HG02885 (cell line): ENCODE data around the gene HS3ST6.
"Not testable (repeated sequence)": the region's sequence is repeated elsewhere in the genome, so short reads cannot be mapped to it uniquely, and the experiment has no call there.

Experiments used
- ATAC-seq: cut with Tn5 transposase; IDR thresholded peaks from one replicate; pipeline ENCODE4 v1.9.1; 2021; ENCODE audit warnings: mild to moderate bottlenecking; ENCODE audit not compliant: unreplicated experiment, poor library complexity

Gene HS3ST6

DNA sequence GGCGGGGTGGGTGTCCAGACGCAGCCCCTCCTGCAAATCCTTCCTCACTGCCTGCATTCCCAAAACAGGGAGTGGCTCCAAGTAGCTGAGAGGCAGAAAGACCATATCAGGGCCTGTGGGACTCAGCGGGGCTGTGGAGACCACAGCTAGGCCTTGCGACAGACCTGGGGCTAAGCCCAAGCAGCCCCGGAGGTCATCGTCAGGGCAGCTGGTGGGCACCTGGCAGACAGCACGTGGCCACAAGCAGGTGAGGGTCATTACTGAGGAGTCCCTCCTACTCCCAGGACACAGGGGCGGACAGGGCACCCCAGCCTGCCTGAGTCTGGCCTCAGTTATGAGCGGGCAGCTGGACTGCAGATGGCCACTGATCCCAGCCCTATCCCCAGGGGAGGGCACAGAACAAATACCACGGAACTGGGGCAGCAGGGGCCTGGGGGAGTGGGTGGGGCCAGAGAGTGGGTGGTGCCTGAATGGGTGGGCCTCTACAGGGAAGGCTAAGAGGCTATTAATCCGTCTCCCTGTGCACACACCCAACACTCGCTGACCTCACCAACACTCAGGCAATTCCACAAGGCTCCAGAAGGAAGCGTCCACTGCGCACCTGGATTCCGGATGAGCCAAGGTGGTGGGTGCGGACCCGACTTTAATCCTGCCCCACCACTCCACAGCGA, 8.5 kb downstream of the HS3ST6 start:
- no peak for ATAC-seq

DNA sequence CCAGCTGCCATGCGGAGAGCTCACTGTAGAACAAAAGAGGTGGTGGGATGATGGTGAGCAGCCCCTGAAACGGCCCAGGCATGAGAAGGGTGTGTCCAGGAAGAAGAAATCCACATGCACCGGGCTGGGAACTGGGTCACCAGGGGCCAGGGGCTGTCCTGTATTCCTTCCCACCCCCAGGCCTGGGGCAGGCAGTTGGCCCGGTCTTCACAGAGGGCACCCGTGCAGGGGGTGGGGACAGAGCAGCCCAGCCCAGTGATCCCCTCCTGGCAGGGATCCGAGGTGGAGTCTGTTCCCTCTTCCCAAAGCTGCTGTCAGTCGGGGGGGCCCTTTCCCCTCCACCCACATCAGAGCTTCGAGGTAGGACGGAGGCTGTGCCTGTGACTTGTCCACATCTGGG, 9.2 kb downstream of the HS3ST6 start:
- no peak for ATAC-seq

GRCh38 chr16:1908184-1908583, 10.0 kb downstream of the HS3ST6 start:
- ATAC-seq = no peak

- no peak for ATAC-seq
These were observed 10.9 kb downstream of the HS3ST6 start for GRCh38 chr16:1907226-1907860.

DNA sequence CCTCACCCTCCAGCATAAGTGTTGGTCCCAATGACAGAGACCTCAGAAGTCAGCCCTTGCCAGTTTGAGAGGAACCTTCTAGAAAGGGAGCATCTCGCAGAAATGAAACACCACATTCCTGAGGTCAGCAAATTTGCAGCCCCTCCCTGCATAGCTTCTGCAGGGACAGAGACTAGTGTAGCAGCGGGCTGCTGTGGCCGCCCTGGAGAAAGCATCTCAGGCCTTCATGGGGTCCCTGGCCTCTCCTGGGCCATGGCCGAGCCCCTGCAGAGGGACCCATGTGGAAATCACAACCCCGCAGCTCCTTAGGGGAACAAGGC, 11.4 kb downstream of the HS3ST6 start:
- no peak for ATAC-seq

- ATAC-seq = no peak
These were observed 12.0 kb downstream of the HS3ST6 start for GRCh38 chr16:1906055-1906845.

DNA sequence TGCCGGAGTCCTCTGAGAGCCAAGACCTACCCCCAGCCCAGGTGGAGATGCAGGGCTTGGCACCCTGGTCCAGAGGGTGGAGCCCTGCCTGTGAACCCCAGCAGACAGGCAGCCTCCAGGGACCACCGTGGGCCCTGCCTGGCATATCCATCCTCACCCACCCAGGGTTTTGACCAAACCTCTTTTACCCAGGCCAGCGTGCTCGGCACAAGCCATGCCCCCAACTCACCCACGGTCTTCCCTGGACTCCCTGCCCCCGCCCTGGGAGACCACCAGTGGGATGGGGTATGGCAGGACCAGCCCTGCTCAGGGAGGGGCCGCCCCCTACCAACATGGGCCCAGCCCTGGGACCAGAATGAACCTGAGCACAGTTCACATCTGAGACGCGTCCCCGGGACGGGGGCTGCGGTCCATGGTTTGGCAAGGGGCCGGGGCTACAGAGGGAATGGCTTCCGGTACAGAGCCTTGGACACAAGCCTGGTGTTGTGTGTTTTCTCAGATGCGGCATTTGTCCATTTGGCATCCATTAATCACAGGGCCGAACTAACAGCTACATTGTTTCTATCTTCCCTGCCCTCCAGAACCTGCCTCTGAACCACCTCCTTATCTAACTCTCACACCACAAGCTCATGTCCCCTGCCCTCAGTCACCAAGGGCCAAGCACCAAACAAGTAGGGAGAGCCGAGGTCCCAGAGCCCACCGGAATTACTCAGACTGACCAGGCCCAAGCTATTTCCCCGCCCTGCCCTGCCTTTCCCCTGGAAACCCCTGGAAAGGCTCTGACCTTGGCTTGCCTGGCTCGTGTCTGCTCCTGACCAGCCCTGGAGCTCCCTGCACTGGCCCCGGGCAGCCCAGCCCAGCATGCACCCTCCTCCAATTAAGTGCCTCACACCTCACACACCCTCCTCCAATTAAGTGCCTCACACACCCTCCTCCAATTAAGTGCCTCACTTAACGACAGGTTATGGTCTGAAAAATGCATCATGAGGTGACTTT, 14.1 kb downstream of the HS3ST6 start:
- ATAC-seq = no peak

DNA sequence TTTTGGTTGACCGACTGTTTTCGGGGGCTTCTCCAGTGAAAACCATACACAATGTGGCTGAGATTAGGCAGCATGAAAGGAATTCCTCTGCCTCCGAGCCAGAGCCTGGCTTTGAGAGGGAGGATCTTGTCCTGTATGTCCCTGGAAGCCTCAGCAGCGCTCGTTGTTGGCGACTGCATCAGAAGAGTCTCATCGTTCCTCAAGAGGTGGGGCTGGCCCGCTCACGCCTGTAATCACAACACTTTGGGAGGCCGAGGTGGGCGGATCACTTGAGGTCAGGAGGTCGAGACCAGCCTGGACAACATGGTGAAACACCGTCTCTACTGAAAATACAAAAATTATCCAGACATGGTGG, 15.0 kb downstream of the HS3ST6 start:
- no peak for ATAC-seq

DNA sequence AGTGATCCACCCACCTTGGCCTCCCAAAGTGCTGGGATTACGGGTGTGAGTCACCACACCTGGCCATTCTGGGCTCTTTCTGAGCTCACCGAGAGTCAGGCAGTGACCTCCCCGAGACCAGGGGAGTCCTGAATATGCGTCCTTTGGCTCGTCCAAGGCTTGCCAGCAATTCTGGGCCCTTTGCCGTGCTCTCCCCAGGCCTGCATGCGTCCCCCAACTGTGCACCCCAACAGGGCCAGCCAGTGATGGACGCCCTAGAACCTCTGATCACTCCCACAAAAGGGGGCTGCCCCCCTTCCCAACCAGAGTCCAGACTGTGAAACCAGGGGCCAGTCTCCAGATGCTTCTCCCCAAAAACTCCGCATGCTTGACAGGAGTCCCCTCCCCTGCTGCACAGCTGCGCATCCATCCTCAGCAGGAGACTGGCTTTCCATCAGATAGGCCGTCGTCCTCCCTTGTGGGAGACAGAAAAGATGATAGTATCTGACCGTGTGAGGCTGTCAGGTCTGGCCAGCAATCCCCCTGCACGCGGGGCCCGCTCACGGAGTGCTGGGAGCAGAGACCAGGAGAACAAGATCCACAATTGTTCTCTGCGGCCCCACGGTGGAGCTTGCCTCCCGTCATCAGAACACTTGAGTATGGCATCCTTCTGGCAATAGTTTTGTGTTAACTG, 15.5 kb downstream of the HS3ST6 start:
- no peak for ATAC-seq

- no peak for ATAC-seq
These were observed 17.8 kb downstream of the HS3ST6 start for GRCh38 chr16:1900452-1900774.

DNA sequence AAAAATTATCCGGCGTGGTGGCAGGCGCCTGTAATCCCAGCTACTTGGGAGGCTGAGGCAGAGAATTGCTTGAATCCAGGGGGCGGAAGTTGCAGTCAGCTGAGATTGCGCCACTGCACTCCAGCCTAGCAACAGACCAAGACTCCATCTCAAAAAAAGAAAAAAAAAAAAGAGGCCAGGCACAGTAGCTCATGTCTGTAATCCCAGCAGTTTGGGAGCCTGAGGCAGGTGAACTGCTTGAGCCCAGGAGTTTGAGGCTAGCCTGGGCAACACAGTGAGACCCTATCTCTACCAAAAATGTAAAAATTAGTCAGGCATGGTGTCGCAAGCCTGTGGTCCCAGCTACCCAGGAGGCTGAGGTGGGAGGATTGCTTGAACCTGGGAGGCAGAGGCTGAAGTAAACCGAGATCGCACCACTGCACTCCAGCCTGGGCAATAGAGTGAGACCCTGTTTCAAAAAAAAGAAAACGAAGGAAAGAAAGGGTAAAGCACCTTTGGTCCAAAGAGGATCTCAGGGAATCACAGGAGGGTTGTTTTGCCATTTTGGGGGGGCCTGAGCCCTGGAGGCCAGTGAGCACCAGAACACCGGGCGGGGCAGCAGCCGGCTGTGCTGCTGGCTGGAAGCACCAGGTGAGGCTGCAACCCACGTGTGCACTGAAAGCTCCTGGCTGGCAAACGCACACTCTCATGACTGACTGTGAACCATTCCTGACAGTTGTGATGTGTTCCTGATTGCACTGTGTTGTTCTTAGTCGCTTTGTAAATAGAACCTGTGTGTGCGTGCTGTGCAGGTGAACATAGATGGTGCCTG, 18.4 kb downstream of the HS3ST6 start:
- ATAC-seq = no peak

DNA sequence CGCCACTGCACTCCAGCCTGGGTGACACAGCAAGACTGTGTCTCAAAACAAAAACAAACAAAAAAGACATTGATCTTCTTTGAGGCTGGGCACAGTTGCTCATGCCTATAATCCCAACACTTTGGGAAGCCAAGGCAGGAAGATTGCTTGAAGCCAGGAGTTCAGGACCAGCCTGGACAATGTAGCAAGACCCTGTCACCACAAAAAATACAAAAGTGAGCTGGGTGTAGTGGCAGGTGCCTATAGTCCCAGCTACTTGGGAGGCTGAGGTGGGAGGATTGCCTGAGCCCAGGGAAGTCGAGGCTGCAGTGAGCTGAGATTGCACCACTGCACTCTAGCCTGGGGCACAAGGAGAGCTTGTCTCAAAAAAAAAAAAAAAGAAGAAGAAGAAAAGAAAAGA, 20.5 kb downstream of the HS3ST6 start:
- not testable (repeated sequence) for ATAC-seq

GRCh38 chr16:1895949-1896675, 22.1 kb downstream of the HS3ST6 start:
- ATAC-seq = no peak

DNA sequence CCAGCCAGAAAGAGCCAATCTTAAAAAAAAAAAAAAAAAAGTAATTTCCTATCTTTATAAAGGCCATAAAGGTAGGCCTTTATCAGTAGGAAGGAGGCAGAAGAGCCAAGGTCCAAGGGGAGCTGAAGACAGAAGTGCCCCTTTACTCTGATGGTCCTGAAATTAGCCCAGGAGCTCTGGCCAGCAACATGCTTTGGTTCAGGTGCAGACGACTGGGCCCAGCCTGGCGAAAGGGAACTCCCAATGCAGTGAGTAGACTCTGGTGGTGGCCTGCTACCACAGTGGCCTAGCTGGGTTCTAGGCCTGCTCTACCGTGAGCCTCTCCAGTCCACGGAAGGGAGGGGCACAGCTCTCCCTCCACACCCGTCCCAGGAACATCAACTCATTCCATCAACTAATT, 23.1 kb downstream of the HS3ST6 start:
- ATAC-seq = no peak

DNA sequence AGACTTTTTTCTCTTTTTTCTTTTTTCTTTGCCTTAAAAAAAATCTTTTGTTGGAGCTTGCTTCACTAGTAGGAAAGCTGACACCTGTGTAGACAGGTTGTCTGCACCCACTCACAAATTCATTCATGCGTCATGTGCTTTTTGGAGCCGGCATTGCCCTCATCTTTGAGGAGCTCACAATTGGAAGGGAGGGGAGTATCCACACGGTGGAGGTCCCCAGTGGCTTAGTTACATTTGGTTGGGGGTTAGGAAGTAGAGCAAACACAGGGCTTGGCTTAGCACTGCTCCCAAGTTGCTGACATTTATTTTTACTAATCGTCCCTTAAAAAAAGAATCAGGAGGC, 27.5 kb downstream of the HS3ST6 start:
- ATAC-seq = no peak

DNA sequence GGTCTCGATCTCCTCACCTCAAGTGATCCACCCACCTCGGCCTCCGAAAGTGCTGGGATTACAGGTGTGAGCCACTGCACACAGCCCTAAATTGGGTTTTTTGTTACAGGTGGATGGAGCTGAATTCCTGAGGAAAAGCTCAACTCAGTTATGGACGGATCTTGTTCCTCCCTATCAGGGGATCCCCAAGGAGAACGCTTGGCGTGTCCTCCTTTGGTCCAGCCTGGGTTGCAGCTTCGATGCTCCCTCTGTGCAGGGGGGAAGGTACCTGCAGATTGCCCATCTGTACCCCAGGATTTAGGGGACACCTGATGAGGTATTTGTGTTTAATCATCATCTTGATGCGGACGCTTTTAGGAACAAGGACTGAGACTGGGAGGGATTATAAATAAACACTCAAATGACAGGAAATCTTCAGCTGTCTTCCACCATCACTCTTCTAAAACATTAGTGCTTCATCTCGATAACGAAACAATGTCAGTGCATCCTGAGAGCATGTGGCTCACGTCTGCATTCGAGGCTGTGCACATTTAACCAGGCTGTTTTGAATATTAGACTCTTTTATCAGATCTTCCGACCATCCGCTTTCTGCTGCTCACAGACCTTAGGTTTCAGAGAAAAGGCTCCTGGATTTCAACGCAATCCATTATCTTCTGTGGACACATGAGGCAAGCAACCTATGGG, 28.0 kb downstream of the HS3ST6 start:
- no peak for ATAC-seq

DNA sequence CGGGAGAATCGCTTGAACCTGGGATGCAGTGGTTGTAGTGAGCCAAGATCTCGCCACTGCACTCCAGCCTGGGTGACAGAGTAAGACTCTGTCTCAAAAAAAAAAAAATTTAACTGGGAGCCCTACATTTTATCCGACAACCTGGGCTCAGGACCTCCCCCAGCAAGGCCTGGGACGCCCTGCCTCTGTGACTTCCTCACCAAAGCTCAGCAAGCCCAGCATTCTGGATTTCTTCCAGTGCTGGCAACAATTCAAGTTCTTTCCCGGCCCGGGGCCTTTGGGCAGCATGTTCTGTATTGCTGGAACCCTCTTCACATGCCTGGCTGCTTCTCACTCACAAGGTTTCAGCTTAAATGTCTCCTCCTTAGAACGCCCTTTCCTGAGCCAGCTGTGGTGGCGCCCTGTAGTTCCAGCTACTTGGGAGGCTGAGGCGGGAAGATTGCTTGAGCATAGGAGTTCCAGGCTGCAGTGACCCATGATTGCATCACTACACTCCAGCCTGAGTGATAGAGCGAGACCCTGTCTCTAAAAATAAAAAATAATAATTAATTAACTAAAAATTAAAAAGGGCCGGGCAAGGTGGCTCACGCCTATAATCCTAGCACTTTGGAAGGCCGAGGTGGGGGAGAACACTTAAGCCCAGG, 30.4 kb downstream of the HS3ST6 start:
- ATAC-seq = no peak

DNA sequence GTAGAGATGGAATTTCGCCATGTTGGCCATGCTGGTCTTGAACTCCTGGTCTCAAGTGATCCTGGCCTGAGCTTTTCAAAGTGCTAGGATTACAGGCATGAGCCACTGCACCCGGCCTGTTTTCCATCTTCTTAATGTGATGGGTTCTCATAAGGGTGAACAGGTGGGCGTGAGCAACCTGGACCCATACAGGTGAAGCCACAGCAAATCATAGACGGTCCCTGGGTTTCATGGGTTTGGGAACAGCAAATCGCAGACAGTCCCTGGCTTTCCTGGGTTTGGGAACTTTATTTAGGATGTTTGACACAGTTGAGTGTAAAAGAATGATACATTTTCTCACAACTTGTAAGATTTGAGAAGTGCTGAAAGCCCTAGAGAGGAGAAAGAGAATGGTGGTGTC, 33.3 kb downstream of the HS3ST6 start:
- no peak for ATAC-seq
